ENCODE data around the gene NINJ1.

GRCh38 chr9:93072383-93072795 lies 61.7 kb downstream of the NINJ1 start:
- TF ChIP-seq CTCF (conservative IDR thresholded peaks at IDR 0.05; ENCODE audit: low read length) (no peak), EZH2phosphoT487 (IDR thresholded peaks at IDR 0.05; ENCODE audit: borderline replicate concordance) (no peak)

Data from Loucy (cell line).